Tibial nerve (tissue), 4 donors: ENCODE data around the gene DUOXA2.
"Not testable (repeated sequence)": the region's sequence is repeated elsewhere in the genome, so short reads cannot be mapped to it uniquely, and the experiment has no call there.

Experiments
- EP300 ChIP-seq, 2 donors: sonication (generic); formaldehyde crosslinking; IDR thresholded peaks; one replicate each; pipeline ENCODE4 v1.6.1; 2017; ENCODE audit warnings: antibody characterized with exemption in 2 of 2, mild to moderate bottlenecking in 1 of 2
- POLR2A ChIP-seq, 2 donors: fragments of 450-650 bp; IDR thresholded peaks; one replicate each; pipeline ENCODE4 v1.6.1; 2017; ENCODE audit warnings: antibody characterized with exemption in 2 of 2, mild to moderate bottlenecking in 2 of 2, moderate library complexity in 2 of 2
- TF ChIP-seq, protein P1 (sequence below), 5 experiments: fragments of 200-600 bp in 3 of 5; fragments of 450-650 bp in 2 of 5; sonication (generic) in 3 of 5; IDR thresholded peaks; one replicate each; pipeline ENCODE4 v1.5.1; 2016 to 2019; ENCODE audit warnings: antibody characterized with exemption in 5 of 5, mild to moderate bottlenecking in 3 of 5, moderate library complexity in 2 of 5

DNA sequence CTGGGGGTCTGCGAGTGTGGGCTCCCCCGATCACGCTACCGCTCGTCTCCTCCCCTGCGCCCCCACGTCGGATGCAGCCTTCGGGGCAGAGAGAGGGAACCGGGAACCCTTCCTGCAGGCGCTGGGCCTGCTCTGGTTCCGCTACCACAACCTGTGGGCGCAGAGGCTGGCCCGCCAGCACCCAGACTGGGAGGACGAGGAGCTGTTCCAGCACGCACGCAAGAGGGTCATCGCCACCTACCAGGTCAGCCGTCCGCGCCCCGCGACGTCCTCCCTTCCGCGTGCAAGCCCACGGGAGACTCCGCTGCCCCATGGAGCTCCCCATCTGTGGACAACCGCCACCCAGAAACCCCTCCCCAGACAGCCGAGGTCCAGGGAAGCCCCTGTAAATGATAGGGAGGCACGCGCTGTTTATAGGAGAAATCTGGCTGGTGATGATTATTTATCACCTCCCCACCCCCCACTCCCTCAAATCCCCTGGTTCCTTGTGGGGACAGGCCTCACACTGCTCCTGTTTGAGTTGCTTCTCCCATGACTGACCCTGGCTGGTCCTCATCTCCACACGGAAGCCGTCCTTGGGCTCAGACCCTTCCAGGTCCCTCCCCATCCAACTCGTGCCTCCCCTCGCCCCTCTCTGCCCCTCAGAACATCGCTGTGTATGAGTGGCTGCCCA lies 21.7 kb downstream of the DUOXA2 start:
- TF ChIP-seq, protein P1, sequence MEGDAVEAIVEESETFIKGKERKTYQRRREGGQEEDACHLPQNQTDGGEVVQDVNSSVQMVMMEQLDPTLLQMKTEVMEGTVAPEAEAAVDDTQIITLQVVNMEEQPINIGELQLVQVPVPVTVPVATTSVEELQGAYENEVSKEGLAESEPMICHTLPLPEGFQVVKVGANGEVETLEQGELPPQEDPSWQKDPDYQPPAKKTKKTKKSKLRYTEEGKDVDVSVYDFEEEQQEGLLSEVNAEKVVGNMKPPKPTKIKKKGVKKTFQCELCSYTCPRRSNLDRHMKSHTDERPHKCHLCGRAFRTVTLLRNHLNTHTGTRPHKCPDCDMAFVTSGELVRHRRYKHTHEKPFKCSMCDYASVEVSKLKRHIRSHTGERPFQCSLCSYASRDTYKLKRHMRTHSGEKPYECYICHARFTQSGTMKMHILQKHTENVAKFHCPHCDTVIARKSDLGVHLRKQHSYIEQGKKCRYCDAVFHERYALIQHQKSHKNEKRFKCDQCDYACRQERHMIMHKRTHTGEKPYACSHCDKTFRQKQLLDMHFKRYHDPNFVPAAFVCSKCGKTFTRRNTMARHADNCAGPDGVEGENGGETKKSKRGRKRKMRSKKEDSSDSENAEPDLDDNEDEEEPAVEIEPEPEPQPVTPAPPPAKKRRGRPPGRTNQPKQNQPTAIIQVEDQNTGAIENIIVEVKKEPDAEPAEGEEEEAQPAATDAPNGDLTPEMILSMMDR (IDR thresholded peaks at IDR 0.05) = not testable (repeated sequence)
- not testable (repeated sequence) for TF ChIP-seq EP300, POLR2A (IDR thresholded peaks at IDR 0.05)
